Tibial nerve (tissue), 4 donors: ENCODE measurements around the gene CLHC1. TPM values are rescaled to one million over a fixed set of nuclear protein-coding genes. Genes with fewer than 3 reads are reported as not detected.
"Not testable (repeated sequence)": the region's sequence is repeated elsewhere in the genome, so short reads cannot be mapped to it uniquely, and the experiment has no call there.

Experiments
- DNase-seq, 2 donors: peaks; one replicate each; pipeline ENCODE4 v3.0.0-alpha.2; 2019; ENCODE audit warnings: low spot score in 2 of 2
- H3K27ac ChIP-seq, 4 donors: fragments of 200-600 bp; sonication (generic) in 3 of 4; one replicate each; pipeline ENCODE4 v1.5.1; 2017 to 2019; ENCODE audit warnings: mild to moderate bottlenecking in 1 of 4
- H3K27me3 ChIP-seq, 2 donors: fragments of 200-600 bp; sonication (generic) in 1 of 2; one replicate each; pipeline versions ENCODE4 v1.5.1 to v1.6.0; 2017 to 2019
- H3K36me3 ChIP-seq, 3 donors: fragments of 200-600 bp; sonication (generic); one replicate each; pipeline ENCODE4 v1.5.1; 2018 to 2019
- H3K4me1 ChIP-seq, 4 donors: fragments of 200-600 bp; sonication (generic) in 3 of 4; one replicate each; pipeline ENCODE4 v1.5.1; 2017 to 2019
- H3K4me3 ChIP-seq, 4 donors: fragments of 200-600 bp; sonication (generic) in 3 of 4; one replicate each; pipeline ENCODE4 v1.5.1; 2017 to 2019; ENCODE audit warnings: mild to moderate bottlenecking in 1 of 4, moderate library complexity in 1 of 4
- H3K9me3 ChIP-seq, 4 donors: fragments of 200-600 bp; sonication (generic) in 3 of 4; one replicate each; pipeline ENCODE4 v1.5.1; 2017 to 2019
- CTCF ChIP-seq, 5 experiments: fragments of 200-600 bp in 3 of 5; fragments of 450-650 bp in 2 of 5; sonication (generic) in 3 of 5; IDR thresholded peaks; one replicate each; pipeline ENCODE4 v1.5.1; 2016 to 2019; ENCODE audit warnings: antibody characterized with exemption in 5 of 5, mild to moderate bottlenecking in 3 of 5, moderate library complexity in 2 of 5
- EP300 ChIP-seq, 2 donors: sonication (generic); formaldehyde crosslinking; IDR thresholded peaks; one replicate each; pipeline ENCODE4 v1.6.1; 2017; ENCODE audit warnings: antibody characterized with exemption in 2 of 2, mild to moderate bottlenecking in 1 of 2
- POLR2A ChIP-seq, 2 donors: fragments of 450-650 bp; IDR thresholded peaks; one replicate each; pipeline ENCODE4 v1.6.1; 2017; ENCODE audit warnings: antibody characterized with exemption in 2 of 2, mild to moderate bottlenecking in 2 of 2, moderate library complexity in 2 of 2
- WGBS, 2 donors: methylation state at CpG; one replicate each; pipeline ENCODE4 v1.1.5; 2018; 5-methylcytosine and 5-hydroxymethylcytosine counted together
- total RNA-seq, 4 donors: library from RNA; depleted of rRNA; stranded (reverse); fragments of >200 nt; gene quantifications; one replicate each; pipeline ENCODE4 v1.1.0, GENCODE V29; 2016

Gene CLHC1
- total RNA-seq, 4 donors from 2014 or later = 1.7 to 15.6 (median 9.9) TPM

GRCh38 chr2:55204536-55204935 is 27.6 kb downstream of the CLHC1 start:
- Histone ChIP-seq H3K9me3 (peaks cover 0 to 22% (median 1%) of the 10 kb centered on the region in 4 donors), H3K4me1 (no peaks in the 10 kb centered on the region), H3K4me3 (no peak overlapping the region), H3K36me3 (peaks cover 0 to 56% (median 0%) of the 10 kb centered on the region in 3 donors), H3K27ac (no peak overlapping the region), H3K27me3 (no peaks in the 10 kb centered on the region)
- 97 to 98% methylated on average over 3 of the region's 3 CpGs for WGBS, 2 donors
- DNase-seq = no peak
- TF ChIP-seq EP300 (IDR thresholded peaks at IDR 0.05) (no peak), CTCF (IDR thresholded peaks at IDR 0.05) (no peak), POLR2A (IDR thresholded peaks at IDR 0.05) (no peak)

- no peak for TF ChIP-seq POLR2A (IDR thresholded peaks at IDR 0.05)
- TF ChIP-seq CTCF (IDR thresholded peaks at IDR 0.05) = no peak
- TF ChIP-seq EP300 (IDR thresholded peaks at IDR 0.05) = no peak
- no peaks in the 10 kb centered on the region for H3K27me3 ChIP-seq
- peaks cover 0 to 90% (median 0%) of the 10 kb centered on the region in 3 donors for H3K36me3 ChIP-seq
- H3K27ac ChIP-seq = no peak overlapping the region
- 93 to 98% methylated on average over 1 of the region's 1 CpG for WGBS, 2 donors
- H3K9me3 ChIP-seq = peaks cover 0 to 22% (median 1%) of the 10 kb centered on the region in 4 donors
- no peak for DNase-seq
- H3K4me3 ChIP-seq = no peak overlapping the region
- no peaks in the 10 kb centered on the region for H3K4me1 ChIP-seq
Observed at GRCh38 chr2:55200416-55200815, 31.7 kb downstream of the CLHC1 start.

GRCh38 chr2:55196526-55196925 is 35.6 kb downstream of the CLHC1 start:
- no peak overlapping the region for H3K4me3 ChIP-seq
- TF ChIP-seq POLR2A (IDR thresholded peaks at IDR 0.05) (no peak), CTCF (IDR thresholded peaks at IDR 0.05) (no peak), EP300 (IDR thresholded peaks at IDR 0.05) (no peak)
- 85 to 100% methylated on average over 2 of the region's 2 CpGs for WGBS, 2 donors
- no peak for DNase-seq
- H3K9me3 ChIP-seq = peaks cover 0 to 7% (median 1%) of the 10 kb centered on the region in 4 donors
- H3K27me3 ChIP-seq = no peaks in the 10 kb centered on the region
- H3K4me1 ChIP-seq = no peaks in the 10 kb centered on the region
- peaks cover 0 to 73% (median 0%) of the 10 kb centered on the region in 3 donors for H3K36me3 ChIP-seq
- H3K27ac ChIP-seq = no peak overlapping the region

- H3K36me3 ChIP-seq = peaks cover 0 to 57% (median 0%) of the 10 kb centered on the region in 3 donors
- WGBS, 2 donors = 91 to 93% methylated on average over 2 of the region's 2 CpGs
- DNase-seq, H3K4me3 ChIP-seq, H3K27ac ChIP-seq, H3K4me1 ChIP-seq, H3K27me3 ChIP-seq, H3K9me3 ChIP-seq: not testable (repeated sequence)
Observed at GRCh38 chr2:55191888-55192287, 40.2 kb downstream of the CLHC1 start.

GRCh38 chr2:55186837-55187236 is 45.3 kb downstream of the CLHC1 start:
- DNase-seq, H3K27ac ChIP-seq: not testable (repeated sequence)
- 83 to 94% methylated on average over 8 of the region's 8 CpGs for WGBS, 2 donors

GRCh38 chr2:55180374-55180773 is 51.7 kb downstream of the CLHC1 start:
- 60 to 79% methylated on average over 2 of the region's 2 CpGs for WGBS, 2 donors
- TF ChIP-seq POLR2A (IDR thresholded peaks at IDR 0.05) (no peak), CTCF (IDR thresholded peaks at IDR 0.05) (no peak), EP300 (IDR thresholded peaks at IDR 0.05) (no peak)

More at GRCh38 chr2:55186837-55187236, 45.3 kb downstream of the CLHC1 start:
- H3K36me3 ChIP-seq = peaks cover 0 to 25% (median 0%) of the 10 kb centered on the region in 3 donors
- not testable (repeated sequence) for H3K4me1 ChIP-seq, H3K9me3 ChIP-seq, H3K4me3 ChIP-seq, H3K27me3 ChIP-seq

More at GRCh38 chr2:55180374-55180773, 51.7 kb downstream of the CLHC1 start:
- no peaks in the 10 kb centered on the region for H3K27me3 ChIP-seq
- H3K36me3 ChIP-seq = no peaks in the 10 kb centered on the region
- peaks cover 0 to 4% (median 0%) of the 10 kb centered on the region in 4 donors for H3K4me1 ChIP-seq
- no peak overlapping the region for H3K27ac ChIP-seq
- no peak overlapping the region for H3K4me3 ChIP-seq
- no peak for DNase-seq
- H3K9me3 ChIP-seq = no peaks in the 10 kb centered on the region
